HEK293 (cell line): ENCODE data around the gene GARIN5A.

ENCODE experiments used
- CTCF ChIA-PET: fragments of 350-600 bp; formaldehyde crosslinking; extraction: SDS; loops from one replicate; lab custom pipeline; 2021; ENCODE audit warnings: antibody characterized with exemption; lab: Yijun Ruan, JAX
- POLR2A ChIA-PET: fragments of 300-600 bp; formaldehyde crosslinking; extraction: SDS; loops from one replicate; lab custom pipeline; 2020; ENCODE audit warnings: antibody characterized with exemption, inconsistent platforms; lab: Yijun Ruan, JAX
- H3K27ac ChIP-seq: fragments of 200-500 bp; sonication (Bioruptor generic); 2 replicates; pipeline ENCODE4 v1.5.1; 2014; ENCODE audit warnings: low read depth, low read length, control low read depth, inconsistent platforms; ENCODE audit errors: extremely low read depth
- H3K36me3 ChIP-seq, 2 experiments: fragments of 200-500 bp in 1 of 2; sonication (Bioruptor generic) in 1 of 2; 1 replicate in 1 of 2; 2 replicates in 1 of 2; pipeline ENCODE4 v1.5.1; 2014 to 2017; ENCODE audit warnings: inconsistent platforms in 2 of 2, low read length in 2 of 2; ENCODE audit not compliant: control insufficient read depth in 2 of 2, insufficient read depth in 1 of 2
- H3K4me1 ChIP-seq: fragments of 200-500 bp; sonication (Bioruptor generic); 2 replicates; pipeline ENCODE4 v1.5.1; 2014; ENCODE audit warnings: mild to moderate bottlenecking, low read length, inconsistent platforms; ENCODE audit not compliant: control insufficient read depth, insufficient read depth
- H3K4me3 ChIP-seq: 2 replicates; pipeline ENCODE4 v1.5.1; 2011; ENCODE audit warnings: low read depth, mild to moderate bottlenecking, control low read depth, low read length, moderate library complexity
- H3K9me3 ChIP-seq: fragments of 200-500 bp; sonication (Bioruptor generic); 2 replicates; pipeline ENCODE4 v1.5.1; 2014; ENCODE audit warnings: low read depth, low read length, inconsistent platforms; ENCODE audit not compliant: control insufficient read depth, insufficient read depth
- BCL11A ChIP-seq: fragments of 450-650 bp; formaldehyde crosslinking; IDR thresholded peaks from 2 replicates; pipeline ENCODE4 v1.5.1; 2016; ENCODE audit warnings: low read depth, missing biosample characterization, missing genetic modification characterization
- KLF1 ChIP-seq: fragments of 450-650 bp; formaldehyde crosslinking; IDR thresholded peaks from 2 replicates; pipeline ENCODE4 v1.5.1; 2016; ENCODE audit warnings: missing biosample characterization, missing genetic modification characterization
- MEIS1 ChIP-seq: sonication (generic); formaldehyde crosslinking; IDR thresholded peaks from 2 replicates; pipeline ENCODE4 v1.8.1; 2022; ENCODE audit warnings: missing genetic modification reagents, mild to moderate bottlenecking, borderline replicate concordance
- OSR2 ChIP-seq: fragments of 450-650 bp; formaldehyde crosslinking; IDR thresholded peaks from 2 replicates; pipeline ENCODE4 v1.5.1; 2016; ENCODE audit warnings: missing biosample characterization, missing genetic modification characterization
- ZIC2 ChIP-seq: fragments of 450-650 bp; formaldehyde crosslinking; IDR thresholded peaks from 2 replicates; pipeline ENCODE4 v1.5.1; 2016; ENCODE audit warnings: missing biosample characterization, missing genetic modification characterization
- ZNF114 ChIP-seq: fragments of 450-650 bp; formaldehyde crosslinking; IDR thresholded peaks from 2 replicates; pipeline ENCODE4 v1.5.0; 2017; ENCODE audit warnings: missing biosample characterization, missing genetic modification characterization
- ZNF132 ChIP-seq: fragments of 450-650 bp; formaldehyde crosslinking; IDR thresholded peaks from 2 replicates; pipeline ENCODE4 v1.5.1; 2017; ENCODE audit warnings: missing biosample characterization, missing genetic modification characterization, borderline replicate concordance
- ZNF214 ChIP-seq: fragments of 450-650 bp; formaldehyde crosslinking; IDR thresholded peaks from 2 replicates; pipeline ENCODE4 v1.5.1; 2017; ENCODE audit warnings: missing biosample characterization, mild to moderate bottlenecking, missing genetic modification characterization, borderline replicate concordance
- ZNF366 ChIP-seq: fragments of 450-650 bp; formaldehyde crosslinking; conservative IDR thresholded peaks from 2 replicates; pipeline ENCODE4 v1.5.1; 2016; ENCODE audit warnings: missing biosample characterization, missing genetic modification characterization
- ZNF571 ChIP-seq: fragments of 450-650 bp; formaldehyde crosslinking; IDR thresholded peaks from 2 replicates; pipeline ENCODE4 v1.5.0; 2017; ENCODE audit warnings: missing biosample characterization, missing genetic modification characterization
- ZNF600 ChIP-seq: fragments of 450-650 bp; formaldehyde crosslinking; IDR thresholded peaks from 2 replicates; pipeline ENCODE4 v1.5.1; 2016; ENCODE audit warnings: missing biosample characterization, missing genetic modification characterization
- ZNF776 ChIP-seq: fragments of 450-650 bp; formaldehyde crosslinking; IDR thresholded peaks from 2 replicates; pipeline ENCODE4 v1.5.0; 2017; ENCODE audit warnings: missing biosample characterization, missing genetic modification characterization, borderline replicate concordance
- ZSCAN16 ChIP-seq: fragments of 450-650 bp; formaldehyde crosslinking; IDR thresholded peaks from 2 replicates; pipeline ENCODE4 v1.5.1; 2016; ENCODE audit warnings: missing biosample characterization, missing genetic modification characterization
- TF ChIP-seq, protein P1 (sequence below): fragments of 450-650 bp; formaldehyde crosslinking; IDR thresholded peaks from 2 replicates; pipeline ENCODE4 v1.5.1; 2016; ENCODE audit warnings: missing biosample characterization, missing genetic modification characterization
- TF ChIP-seq, protein P2 (sequence below): fragments of 450-650 bp; formaldehyde crosslinking; IDR thresholded peaks from 2 replicates; pipeline ENCODE4 v1.5.1; 2017; ENCODE audit warnings: missing biosample characterization, missing genetic modification characterization
- TF ChIP-seq, protein P3 (sequence below): sonication (generic); formaldehyde crosslinking; IDR thresholded peaks from 2 replicates; pipeline ENCODE4 v1.8.1; 2022; ENCODE audit warnings: mild to moderate bottlenecking, moderate library complexity, missing genetic modification reagents
- TF ChIP-seq, protein P4 (sequence below): fragments of 450-650 bp; formaldehyde crosslinking; IDR thresholded peaks from 2 replicates; pipeline ENCODE4 v1.5.1; 2016; ENCODE audit warnings: missing biosample characterization, missing genetic modification characterization
- TF ChIP-seq, protein P5 (sequence below): fragments of 450-650 bp; formaldehyde crosslinking; IDR thresholded peaks from 2 replicates; pipeline ENCODE4 v1.5.1; 2016; ENCODE audit warnings: missing biosample characterization, missing genetic modification characterization
- TF ChIP-seq, protein P6 (sequence below): fragments of 450-650 bp; formaldehyde crosslinking; optimal IDR thresholded peaks from 2 replicates; pipeline ENCODE3; 2016; ENCODE audit warnings: missing biosample characterization, mild to moderate bottlenecking, missing genetic modification characterization

Gene GARIN5A

DNA sequence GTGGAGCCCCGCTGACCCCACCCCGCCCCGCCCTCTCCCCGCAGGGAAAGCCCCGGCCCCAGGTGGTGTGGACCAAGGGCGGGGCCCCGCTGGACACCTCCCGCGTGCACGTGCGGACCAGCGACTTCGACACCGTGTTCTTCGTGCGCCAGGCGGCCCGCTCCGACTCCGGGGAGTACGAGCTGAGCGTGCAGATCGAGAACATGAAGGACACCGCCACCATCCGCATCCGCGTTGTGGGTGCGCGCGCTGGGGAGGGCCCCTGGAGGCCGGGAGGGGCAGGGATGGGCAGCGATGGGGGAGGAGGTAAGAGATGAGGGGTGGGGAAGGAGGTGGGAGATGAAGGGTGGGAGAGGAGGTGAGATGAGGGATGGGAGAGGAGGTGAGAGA lies 17.6 kb downstream of the GARIN5A start:
- Histone ChIP-seq H3K36me3 (no peaks in the 10 kb centered on the region), H3K27ac (no peak overlapping the region), H3K9me3 (no peaks in the 10 kb centered on the region), H3K4me1 (no peaks in the 10 kb centered on the region), H3K4me3 (no peak overlapping the region)
- ChIA-PET POLR2A (no interaction called here), CTCF (no interaction called here)
- TF ChIP-seq ZNF600 (tag by site-specific recombination) (no peak), KLF1 (tag by site-specific recombination) (0 out of 2 replicates have a peak, but pooled peaks have one; percentile 12), MEIS1 (no peak)
- TF ChIP-seq, protein P1, sequence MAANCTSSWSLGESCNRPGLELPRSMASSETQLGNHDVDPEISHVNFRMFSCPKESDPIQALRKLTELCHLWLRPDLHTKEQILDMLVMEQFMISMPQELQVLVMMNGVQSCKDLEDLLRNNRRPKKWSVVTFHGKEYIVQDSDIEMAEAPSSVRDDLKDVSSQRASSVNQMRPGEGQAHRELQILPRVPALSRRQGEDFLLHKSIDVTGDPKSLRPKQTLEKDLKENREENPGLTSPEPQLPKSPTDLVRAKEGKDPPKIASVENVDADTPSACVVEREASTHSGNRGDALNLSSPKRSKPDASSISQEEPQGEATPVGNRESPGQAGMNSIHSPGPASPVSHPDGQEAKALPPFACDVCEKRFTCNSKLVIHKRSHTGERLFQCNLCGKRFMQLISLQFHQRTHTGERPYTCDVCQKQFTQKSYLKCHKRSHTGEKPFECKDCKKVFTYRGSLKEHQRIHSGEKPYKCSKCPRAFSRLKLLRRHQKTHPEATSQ (tag by site-specific recombination) = no peak

DNA sequence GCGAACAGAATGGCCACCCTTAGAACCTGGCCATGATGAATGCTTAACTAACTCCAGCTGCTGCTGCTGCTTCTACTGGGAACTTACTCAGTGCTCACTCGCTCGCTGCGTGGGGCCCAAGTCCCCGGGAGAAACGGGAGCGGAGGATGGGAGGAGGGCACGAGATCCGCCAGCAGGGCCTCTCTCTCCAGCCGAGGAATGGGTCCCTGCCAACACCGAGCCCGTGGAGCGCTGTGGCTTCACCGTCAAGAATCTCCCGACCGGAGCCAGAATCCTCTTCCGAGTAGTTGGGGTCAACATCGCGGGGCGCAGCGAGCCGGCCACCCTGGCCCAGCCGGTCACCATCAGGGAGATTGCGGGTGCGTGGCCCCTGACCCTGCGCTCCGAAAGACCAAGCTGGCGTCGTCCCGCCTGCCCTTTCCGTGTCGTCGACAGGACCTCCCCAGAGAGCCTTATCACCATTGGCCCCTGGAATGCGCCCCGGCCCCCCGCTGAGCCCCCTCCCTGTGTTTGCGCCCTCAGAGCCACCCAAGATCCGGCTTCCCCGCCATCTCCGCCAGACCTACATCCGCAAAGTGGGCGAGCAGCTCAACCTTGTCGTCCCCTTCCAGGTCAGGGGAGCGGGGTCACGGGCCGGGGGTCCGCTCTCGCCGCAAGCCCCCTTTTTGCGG lies 18.1 kb downstream of the GARIN5A start:
- Histone ChIP-seq H3K4me1 (no peaks in the 10 kb centered on the region), H3K4me3 (no peak overlapping the region), H3K36me3 (no peaks in the 10 kb centered on the region), H3K27ac (no peak overlapping the region), H3K9me3 (no peaks in the 10 kb centered on the region)
- ChIA-PET CTCF (interaction anchor here (0.5 kb wide), 1 partner anchor 754 kb away, joined by 3 read pairs; no protein-coding TSS in a partner anchor), POLR2A (no interaction called here)
- TF ChIP-seq ZNF114 (no peak), ZNF214 (tag by site-specific recombination) (no peak)
- TF ChIP-seq, protein P2, sequence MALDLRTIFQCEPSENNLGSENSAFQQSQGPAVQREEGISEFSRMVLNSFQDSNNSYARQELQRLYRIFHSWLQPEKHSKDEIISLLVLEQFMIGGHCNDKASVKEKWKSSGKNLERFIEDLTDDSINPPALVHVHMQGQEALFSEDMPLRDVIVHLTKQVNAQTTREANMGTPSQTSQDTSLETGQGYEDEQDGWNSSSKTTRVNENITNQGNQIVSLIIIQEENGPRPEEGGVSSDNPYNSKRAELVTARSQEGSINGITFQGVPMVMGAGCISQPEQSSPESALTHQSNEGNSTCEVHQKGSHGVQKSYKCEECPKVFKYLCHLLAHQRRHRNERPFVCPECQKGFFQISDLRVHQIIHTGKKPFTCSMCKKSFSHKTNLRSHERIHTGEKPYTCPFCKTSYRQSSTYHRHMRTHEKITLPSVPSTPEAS = no peak

DNA sequence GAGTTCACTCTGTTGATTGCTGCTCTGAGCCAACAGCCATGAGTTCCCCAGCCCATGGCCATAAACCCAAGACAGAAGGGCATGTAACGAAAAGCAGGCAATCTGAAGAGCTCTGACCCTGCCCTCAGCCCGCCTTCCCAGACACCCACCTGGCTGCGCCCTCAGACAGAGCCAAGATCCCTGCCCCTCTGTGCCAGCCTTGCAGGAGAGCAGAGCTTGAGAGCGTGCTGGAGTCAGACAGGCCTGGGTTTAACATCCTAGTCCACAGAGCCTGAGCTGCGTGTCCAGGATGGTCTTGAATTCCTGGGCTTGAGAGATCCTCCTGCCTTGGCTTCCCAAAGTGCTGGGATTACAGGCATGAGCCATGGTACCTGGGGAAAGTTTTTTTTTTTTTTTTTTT lies 19.3 kb downstream of the GARIN5A start:
- Histone ChIP-seq H3K4me3 (no peak overlapping the region), H3K27ac (no peak overlapping the region), H3K4me1 (no peaks in the 10 kb centered on the region), H3K36me3 (no peaks in the 10 kb centered on the region), H3K9me3 (no peaks in the 10 kb centered on the region)
- CTCF ChIA-PET = interaction anchor here (0.6 to 0.7 kb wide), 2 partner anchors 9 to 216 kb away, joined by 3 read pairs; no protein-coding TSS in a partner anchor
- POLR2A ChIA-PET = interaction anchor here (0.6 kb wide), 1 partner anchor 334 kb away, joined by 4 read pairs; no protein-coding TSS in a partner anchor
- TF ChIP-seq, protein P3, sequence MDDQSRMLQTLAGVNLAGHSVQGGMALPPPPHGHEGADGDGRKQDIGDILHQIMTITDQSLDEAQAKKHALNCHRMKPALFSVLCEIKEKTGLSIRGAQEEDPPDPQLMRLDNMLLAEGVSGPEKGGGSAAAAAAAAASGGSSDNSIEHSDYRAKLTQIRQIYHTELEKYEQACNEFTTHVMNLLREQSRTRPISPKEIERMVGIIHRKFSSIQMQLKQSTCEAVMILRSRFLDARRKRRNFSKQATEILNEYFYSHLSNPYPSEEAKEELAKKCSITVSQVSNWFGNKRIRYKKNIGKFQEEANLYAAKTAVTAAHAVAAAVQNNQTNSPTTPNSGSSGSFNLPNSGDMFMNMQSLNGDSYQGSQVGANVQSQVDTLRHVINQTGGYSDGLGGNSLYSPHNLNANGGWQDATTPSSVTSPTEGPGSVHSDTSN (CRISPR knock-in tag) = no peak
- TF ChIP-seq ZNF132 (tag by site-specific recombination) (no peak), ZNF366 (tag by site-specific recombination) (no peak), ZNF776 (no peak), ZIC2 (tag by site-specific recombination) (no peak), BCL11A (tag by site-specific recombination) (no peak), OSR2 (tag by site-specific recombination) (no peak), ZSCAN16 (tag by site-specific recombination) (no peak), ZNF571 (no peak)
- TF ChIP-seq, protein P4, sequence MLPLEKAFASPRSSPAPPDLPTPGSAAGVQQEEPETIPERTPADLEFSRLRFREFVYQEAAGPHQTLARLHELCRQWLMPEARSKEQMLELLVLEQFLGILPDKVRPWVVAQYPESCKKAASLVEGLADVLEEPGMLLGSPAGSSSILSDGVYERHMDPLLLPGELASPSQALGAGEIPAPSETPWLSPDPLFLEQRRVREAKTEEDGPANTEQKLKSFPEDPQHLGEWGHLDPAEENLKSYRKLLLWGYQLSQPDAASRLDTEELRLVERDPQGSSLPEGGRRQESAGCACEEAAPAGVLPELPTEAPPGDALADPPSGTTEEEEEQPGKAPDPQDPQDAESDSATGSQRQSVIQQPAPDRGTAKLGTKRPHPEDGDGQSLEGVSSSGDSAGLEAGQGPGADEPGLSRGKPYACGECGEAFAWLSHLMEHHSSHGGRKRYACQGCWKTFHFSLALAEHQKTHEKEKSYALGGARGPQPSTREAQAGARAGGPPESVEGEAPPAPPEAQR (tag by site-specific recombination) = no peak
- TF ChIP-seq, protein P1 (tag by site-specific recombination) = no peak
- TF ChIP-seq, protein P5, sequence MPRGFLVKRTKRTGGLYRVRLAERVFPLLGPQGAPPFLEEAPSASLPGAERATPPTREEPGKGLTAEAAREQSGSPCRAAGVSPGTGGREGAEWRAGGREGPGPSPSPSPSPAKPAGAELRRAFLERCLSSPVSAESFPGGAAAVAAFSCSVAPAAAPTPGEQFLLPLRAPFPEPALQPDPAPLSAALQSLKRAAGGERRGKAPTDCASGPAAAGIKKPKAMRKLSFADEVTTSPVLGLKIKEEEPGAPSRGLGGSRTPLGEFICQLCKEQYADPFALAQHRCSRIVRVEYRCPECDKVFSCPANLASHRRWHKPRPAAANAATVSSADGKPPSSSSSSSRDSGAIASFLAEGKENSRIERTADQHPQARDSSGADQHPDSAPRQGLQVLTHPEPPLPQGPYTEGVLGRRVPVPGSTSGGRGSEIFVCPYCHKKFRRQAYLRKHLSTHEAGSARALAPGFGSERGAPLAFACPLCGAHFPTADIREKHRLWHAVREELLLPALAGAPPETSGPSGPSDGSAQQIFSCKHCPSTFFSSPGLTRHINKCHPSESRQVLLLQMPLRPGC (tag by site-specific recombination) = no peak
- TF ChIP-seq, protein P6, sequence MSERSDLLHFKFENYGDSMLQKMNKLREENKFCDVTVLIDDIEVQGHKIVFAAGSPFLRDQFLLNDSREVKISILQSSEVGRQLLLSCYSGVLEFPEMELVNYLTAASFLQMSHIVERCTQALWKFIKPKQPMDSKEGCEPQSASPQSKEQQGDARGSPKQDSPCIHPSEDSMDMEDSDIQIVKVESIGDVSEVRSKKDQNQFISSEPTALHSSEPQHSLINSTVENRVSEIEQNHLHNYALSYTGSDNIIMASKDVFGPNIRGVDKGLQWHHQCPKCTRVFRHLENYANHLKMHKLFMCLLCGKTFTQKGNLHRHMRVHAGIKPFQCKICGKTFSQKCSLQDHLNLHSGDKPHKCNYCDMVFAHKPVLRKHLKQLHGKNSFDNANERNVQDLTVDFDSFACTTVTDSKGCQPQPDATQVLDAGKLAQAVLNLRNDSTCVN (tag by site-specific recombination) = no peak
- TF ChIP-seq, all 188 proteins: peak for 0
